BJ (cell line): ENCODE data around the gene C20orf96. TPM values are rescaled to one million over a fixed set of nuclear protein-coding genes. Genes with fewer than 3 reads are reported as not detected.
A peak's percentile ranks its signal among the peaks of the same experiment; 100 is the strongest.

Source experiments
- CTCF ChIA-PET: fragments of 350-600 bp; formaldehyde crosslinking; extraction: SDS; loops from one replicate; lab custom pipeline; 2021; ENCODE audit warnings: antibody characterized with exemption, inconsistent platforms; lab: Yijun Ruan, JAX
- POLR2A ChIA-PET: fragments of 300-600 bp; sonication (Branson Sonifier 250); formaldehyde crosslinking; extraction: SDS; loops from one replicate; lab custom pipeline; 2021; ENCODE audit warnings: antibody characterized with exemption; lab: Charles Lee
- DNase-seq: peaks from one replicate; pipeline ENCODE4 v3.0.0-alpha.2; 2011; ENCODE audit warnings: low read depth
- H3K27me3 ChIP-seq: 2 replicates; pipeline ENCODE4 v1.6.0; 2011; ENCODE audit warnings: low read length; ENCODE audit not compliant: control insufficient read depth, insufficient read depth
- H3K36me3 ChIP-seq: 2 replicates; pipeline ENCODE4 v1.5.1; 2011; ENCODE audit warnings: low read length; ENCODE audit not compliant: control insufficient read depth, insufficient read depth
- H3K4me3 ChIP-seq: 2 replicates; pipeline ENCODE4 v1.5.1; 2011; ENCODE audit warnings: low read depth, mild to moderate bottlenecking, control low read depth, low read length
- polyA plus RNA-seq: library from polyadenylated mRNA; depleted of rRNA; stranded (reverse); fragments of >200 nt; gene quantifications from 2 replicates; pipeline ENCODE4 v1.2.3, GENCODE V29; 2011
- TF ChIP-seq, protein P1 (sequence below): IDR thresholded peaks from 2 replicates; pipeline ENCODE4 v1.5.1; 2011; ENCODE audit warnings: low read depth, mild to moderate bottlenecking, control low read depth, inconsistent platforms, low read length, moderate library complexity; ENCODE audit not compliant: insufficient read depth

Gene C20orf96
- polyA plus RNA-seq, 1 experiment = 5.5 TPM

DNA sequence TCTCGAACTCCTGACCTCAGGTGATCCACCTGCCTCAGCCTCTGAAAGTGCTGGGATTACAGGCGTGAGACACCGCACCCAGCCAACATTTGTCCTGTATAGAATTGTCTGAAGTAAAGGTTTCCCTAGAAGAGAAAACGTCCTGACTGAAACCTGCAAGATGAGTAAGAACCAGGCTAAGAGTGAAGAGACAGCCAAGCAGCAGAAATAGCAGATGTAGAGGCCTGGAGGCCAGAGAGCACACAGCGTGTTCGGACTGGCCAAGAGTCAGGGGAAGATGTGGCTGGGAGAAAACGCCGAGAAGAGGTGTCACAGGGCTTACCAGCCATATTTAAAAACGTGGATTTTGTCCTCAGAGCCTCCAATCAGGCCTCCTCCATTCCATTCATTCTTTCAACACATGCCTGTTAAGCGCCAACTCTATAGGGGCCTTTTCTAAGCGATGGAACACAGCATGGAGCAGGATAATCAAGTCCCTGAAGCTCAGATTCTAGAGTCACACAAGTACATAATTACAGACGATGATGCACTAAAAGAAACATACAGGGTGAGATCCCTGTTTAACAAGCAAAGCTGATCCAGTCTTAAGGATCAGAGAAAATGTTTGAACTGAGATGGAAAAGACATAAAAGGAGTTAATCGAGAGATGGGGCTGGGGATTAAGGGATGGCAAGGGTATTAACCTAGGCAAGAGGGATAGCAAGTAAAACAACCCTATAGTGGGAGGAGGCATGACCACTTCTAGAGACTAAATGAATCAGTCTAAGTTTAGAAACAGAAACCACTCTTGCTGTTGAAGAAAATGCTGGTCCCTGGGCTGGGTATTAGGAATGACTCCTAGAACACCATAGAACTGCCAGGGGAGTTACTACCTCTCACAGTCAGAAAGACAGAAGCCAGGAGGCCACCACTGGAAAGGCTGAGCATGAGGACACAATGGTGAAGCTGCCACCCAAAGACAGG, 11.6 kb upstream of the C20orf96 start:
- ChIA-PET CTCF (interaction anchor here (1.0 to 1.6 kb wide), 2 partner anchors 29 to 36 kb away, joined by 3 to 5 read pairs; no protein-coding TSS in a partner anchor), POLR2A (no interaction called here)
- Histone ChIP-seq H3K27me3 (no peaks in the 10 kb centered on the region), H3K4me3 (no peak overlapping the region), H3K36me3 (no peaks in the 10 kb centered on the region)
- TF ChIP-seq, protein P1, sequence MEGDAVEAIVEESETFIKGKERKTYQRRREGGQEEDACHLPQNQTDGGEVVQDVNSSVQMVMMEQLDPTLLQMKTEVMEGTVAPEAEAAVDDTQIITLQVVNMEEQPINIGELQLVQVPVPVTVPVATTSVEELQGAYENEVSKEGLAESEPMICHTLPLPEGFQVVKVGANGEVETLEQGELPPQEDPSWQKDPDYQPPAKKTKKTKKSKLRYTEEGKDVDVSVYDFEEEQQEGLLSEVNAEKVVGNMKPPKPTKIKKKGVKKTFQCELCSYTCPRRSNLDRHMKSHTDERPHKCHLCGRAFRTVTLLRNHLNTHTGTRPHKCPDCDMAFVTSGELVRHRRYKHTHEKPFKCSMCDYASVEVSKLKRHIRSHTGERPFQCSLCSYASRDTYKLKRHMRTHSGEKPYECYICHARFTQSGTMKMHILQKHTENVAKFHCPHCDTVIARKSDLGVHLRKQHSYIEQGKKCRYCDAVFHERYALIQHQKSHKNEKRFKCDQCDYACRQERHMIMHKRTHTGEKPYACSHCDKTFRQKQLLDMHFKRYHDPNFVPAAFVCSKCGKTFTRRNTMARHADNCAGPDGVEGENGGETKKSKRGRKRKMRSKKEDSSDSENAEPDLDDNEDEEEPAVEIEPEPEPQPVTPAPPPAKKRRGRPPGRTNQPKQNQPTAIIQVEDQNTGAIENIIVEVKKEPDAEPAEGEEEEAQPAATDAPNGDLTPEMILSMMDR = no peak
- DNase-seq = no peak

DNA sequence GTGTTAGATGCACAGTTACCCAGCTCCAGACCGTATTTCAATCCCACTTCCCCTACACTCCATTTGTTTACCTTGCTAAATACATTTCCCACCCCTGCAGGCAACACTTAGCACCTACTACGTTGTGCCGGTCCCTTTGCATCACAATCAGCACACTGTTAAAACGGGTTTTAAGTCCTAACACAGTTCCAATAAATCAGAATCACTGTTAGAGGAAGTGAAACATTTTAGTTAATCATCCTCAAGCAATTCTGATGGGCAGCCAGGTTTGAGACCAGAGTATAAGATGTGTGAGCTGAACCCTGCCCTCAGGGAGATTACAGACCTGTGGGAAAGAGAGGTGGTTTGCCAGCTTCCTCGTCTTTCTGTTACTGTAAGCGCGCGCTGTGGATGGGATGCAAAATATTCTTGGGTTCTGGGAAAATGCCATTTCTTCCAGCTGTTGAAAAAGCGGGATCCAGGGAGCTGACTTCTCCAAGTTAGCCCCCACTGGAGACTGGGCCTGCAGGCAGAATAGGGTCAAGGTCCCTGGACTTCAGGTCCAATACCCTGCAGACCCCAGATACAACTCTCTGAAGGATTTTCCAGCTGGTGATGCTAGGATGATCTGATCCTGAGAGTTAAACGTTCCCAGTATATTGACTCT, 9.9 kb upstream of the C20orf96 start:
- ChIA-PET POLR2A (no interaction called here), CTCF (interaction anchor here (0.8 to 1.6 kb wide), 4 partner anchors 8 to 345 kb away, joined by 3 to 4 read pairs (median 3); no protein-coding TSS in a partner anchor)
- DNase-seq = no peak
- Histone ChIP-seq H3K4me3 (peak overlapping the region; percentile 18; the same call in 1 of the 2 replicates), H3K36me3 (no peaks in the 10 kb centered on the region), H3K27me3 (no peaks in the 10 kb centered on the region)
- TF ChIP-seq, protein P1 = no peak

DNA sequence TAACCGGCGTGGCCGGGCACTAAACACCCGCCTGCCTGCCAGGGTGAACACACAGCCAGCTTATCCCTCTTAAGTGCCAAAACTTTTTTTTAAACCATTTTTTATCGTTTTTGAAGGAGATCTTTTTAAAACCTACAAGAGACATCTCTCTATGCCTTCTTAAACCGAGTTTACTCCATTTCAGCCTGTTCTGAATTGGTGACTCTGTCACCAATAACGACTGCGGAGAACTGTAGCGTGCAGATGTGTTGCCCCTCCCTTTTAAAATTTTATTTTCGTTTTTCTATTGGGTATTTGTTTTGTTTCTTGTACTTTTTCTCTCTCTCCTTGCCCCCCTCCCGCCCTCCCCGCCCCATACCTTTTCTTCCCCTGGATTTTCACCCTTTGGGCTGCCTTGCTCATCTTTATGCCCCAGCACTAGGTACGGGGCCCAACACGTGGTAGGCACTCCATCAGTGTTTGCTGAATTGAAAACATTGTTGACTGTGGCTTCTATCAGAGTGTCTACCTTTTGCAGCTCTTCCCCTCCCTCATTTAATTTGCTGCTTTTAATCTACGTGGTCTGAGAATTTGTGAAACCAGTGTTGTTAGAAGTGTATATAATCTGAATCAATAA, 8.3 kb upstream of the C20orf96 start:
- Histone ChIP-seq H3K4me3 (peak overlapping the region; percentile 90), H3K36me3 (no peaks in the 10 kb centered on the region), H3K27me3 (no peaks in the 10 kb centered on the region)
- DNase-seq = no peak
- ChIA-PET CTCF (interaction anchor here (1.4 to 1.6 kb wide), 2 partner anchors 22 to 32 kb away, joined by 3 to 4 read pairs; no protein-coding TSS in a partner anchor), POLR2A (interaction anchor here (0.5 kb wide), 1 partner anchor 532 kb away, joined by 3 read pairs; no protein-coding TSS in a partner anchor)
- TF ChIP-seq, protein P1 = no peak

DNA sequence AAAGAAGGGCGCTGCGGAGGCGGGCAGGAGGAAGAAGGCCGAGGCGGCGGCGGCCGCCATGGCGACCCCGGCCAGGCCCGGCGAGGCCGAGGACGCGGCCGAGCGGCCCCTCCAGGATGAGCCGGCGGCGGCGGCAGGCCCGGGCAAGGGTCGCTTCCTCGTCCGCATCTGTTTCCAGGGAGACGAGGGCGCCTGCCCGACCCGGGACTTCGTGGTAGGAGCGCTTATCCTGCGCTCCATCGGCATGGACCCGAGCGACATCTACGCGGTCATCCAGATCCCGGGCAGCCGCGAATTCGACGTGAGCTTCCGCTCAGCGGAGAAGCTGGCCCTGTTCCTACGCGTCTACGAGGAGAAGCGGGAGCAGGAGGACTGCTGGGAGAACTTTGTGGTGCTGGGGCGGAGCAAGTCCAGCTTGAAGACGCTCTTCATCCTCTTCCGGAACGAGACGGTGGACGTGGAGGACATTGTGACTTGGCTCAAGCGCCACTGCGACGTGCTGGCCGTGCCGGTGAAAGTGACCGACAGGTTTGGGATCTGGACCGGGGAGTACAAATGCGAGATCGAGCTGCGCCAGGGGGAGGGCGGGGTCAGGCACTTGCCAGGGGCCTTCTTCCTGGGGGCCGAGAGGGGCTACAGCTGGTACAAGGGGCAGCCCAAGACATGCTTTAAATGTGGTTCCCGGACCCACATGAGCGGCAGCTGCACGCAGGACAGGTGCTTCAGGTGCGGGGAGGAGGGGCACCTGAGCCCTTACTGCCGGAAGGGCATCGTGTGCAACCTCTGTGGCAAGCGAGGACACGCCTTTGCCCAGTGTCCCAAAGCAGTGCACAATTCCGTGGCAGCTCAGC, 7.6 kb upstream of the C20orf96 start:
- Histone ChIP-seq H3K4me3 (peak overlapping the region; percentile 90), H3K36me3 (no peaks in the 10 kb centered on the region), H3K27me3 (no peaks in the 10 kb centered on the region)
- TF ChIP-seq, protein P1 = no peak
- DNase-seq = no peak
- CTCF ChIA-PET = interaction anchor here (0.7 to 1.4 kb wide), 2 partner anchors 22 to 75 kb away, joined by 3 read pairs; no protein-coding TSS in a partner anchor
- POLR2A ChIA-PET = interaction anchor here (0.6 kb wide), 1 partner anchor 12 kb away, joined by 3 read pairs; no protein-coding TSS in a partner anchor
